ENCODE measurements around the gene RHAG.

RHAG gene

GRCh38 chr6:49576618-49577017 lies 60.0 kb downstream of the RHAG start:
- no peaks in the 10 kb centered on the region for H3K36me3 ChIP-seq (ENCODE audit: control insufficient read depth, insufficient read depth, low read length)
- no peaks in the 10 kb centered on the region for H3K27me3 ChIP-seq (replicated peaks; ENCODE audit: control insufficient read depth, insufficient read depth, low read length, poor library complexity, severe bottlenecking)
- H3K9me3 ChIP-seq (ENCODE audit: control insufficient read depth, low read length): no peaks in the 10 kb centered on the region
- no peak for DNase-seq
- no peak overlapping the region for H3K27ac ChIP-seq (ENCODE audit: insufficient read depth, low read length, poor library complexity, severe bottlenecking)
- no peaks in the 10 kb centered on the region for H3K4me1 ChIP-seq (ENCODE audit: control insufficient read depth, insufficient read depth, low read length, poor library complexity, severe bottlenecking)
- no peak overlapping the region for H3K4me3 ChIP-seq (ENCODE audit: insufficient read depth, low read depth, low read length, poor library complexity, severe bottlenecking)

GRCh38 chr6:49570474-49571079 lies 66.1 kb downstream of the RHAG start:
- Histone ChIP-seq H3K4me3 (ENCODE audit: insufficient read depth, low read depth, low read length, poor library complexity, severe bottlenecking) (no peak overlapping the region), H3K36me3 (ENCODE audit: control insufficient read depth, insufficient read depth, low read length) (no peaks in the 10 kb centered on the region), H3K9me3 (ENCODE audit: control insufficient read depth, low read length) (no peaks in the 10 kb centered on the region), H3K27me3 (replicated peaks; ENCODE audit: control insufficient read depth, insufficient read depth, low read length, poor library complexity, severe bottlenecking) (no peaks in the 10 kb centered on the region), H3K27ac (ENCODE audit: insufficient read depth, low read length, poor library complexity, severe bottlenecking) (no peak overlapping the region), H3K4me1 (ENCODE audit: control insufficient read depth, insufficient read depth, low read length, poor library complexity, severe bottlenecking) (no peaks in the 10 kb centered on the region)
- no peak for DNase-seq

GRCh38 chr6:49565855-49566254 lies 70.8 kb downstream of the RHAG start:
- DNase-seq: no peak
- Histone ChIP-seq H3K27me3 (replicated peaks; ENCODE audit: control insufficient read depth, insufficient read depth, low read length, poor library complexity, severe bottlenecking) (no peaks in the 10 kb centered on the region), H3K27ac (ENCODE audit: insufficient read depth, low read length, poor library complexity, severe bottlenecking) (no peak overlapping the region), H3K36me3 (ENCODE audit: control insufficient read depth, insufficient read depth, low read length) (no peaks in the 10 kb centered on the region), H3K4me1 (ENCODE audit: control insufficient read depth, insufficient read depth, low read length, poor library complexity, severe bottlenecking) (no peaks in the 10 kb centered on the region), H3K4me3 (ENCODE audit: insufficient read depth, low read depth, low read length, poor library complexity, severe bottlenecking) (no peak overlapping the region), H3K9me3 (ENCODE audit: control insufficient read depth, low read length) (no peaks in the 10 kb centered on the region)

GRCh38 chr6:49565261-49565660 lies 71.4 kb downstream of the RHAG start:
- Histone ChIP-seq H3K9me3 (ENCODE audit: control insufficient read depth, low read length) (no peaks in the 10 kb centered on the region), H3K4me1 (ENCODE audit: control insufficient read depth, insufficient read depth, low read length, poor library complexity, severe bottlenecking) (no peaks in the 10 kb centered on the region), H3K27me3 (replicated peaks; ENCODE audit: control insufficient read depth, insufficient read depth, low read length, poor library complexity, severe bottlenecking) (no peaks in the 10 kb centered on the region), H3K4me3 (ENCODE audit: insufficient read depth, low read depth, low read length, poor library complexity, severe bottlenecking) (no peak overlapping the region), H3K27ac (ENCODE audit: insufficient read depth, low read length, poor library complexity, severe bottlenecking) (no peak overlapping the region), H3K36me3 (ENCODE audit: control insufficient read depth, insufficient read depth, low read length) (no peaks in the 10 kb centered on the region)
- DNase-seq: no peak

- H3K4me3 ChIP-seq (ENCODE audit: insufficient read depth, low read depth, low read length, poor library complexity, severe bottlenecking): no peak overlapping the region
- H3K27ac ChIP-seq (ENCODE audit: insufficient read depth, low read length, poor library complexity, severe bottlenecking): no peak overlapping the region
- no peaks in the 10 kb centered on the region for H3K36me3 ChIP-seq (ENCODE audit: control insufficient read depth, insufficient read depth, low read length)
- H3K4me1 ChIP-seq (ENCODE audit: control insufficient read depth, insufficient read depth, low read length, poor library complexity, severe bottlenecking): no peaks in the 10 kb centered on the region
- H3K9me3 ChIP-seq (ENCODE audit: control insufficient read depth, low read length): no peaks in the 10 kb centered on the region
- H3K27me3 ChIP-seq (replicated peaks; ENCODE audit: control insufficient read depth, insufficient read depth, low read length, poor library complexity, severe bottlenecking): no peaks in the 10 kb centered on the region
- no peak for DNase-seq
Measured at GRCh38 chr6:49564552-49564951, 72.1 kb downstream of the RHAG start.

- H3K27me3 ChIP-seq (replicated peaks; ENCODE audit: control insufficient read depth, insufficient read depth, low read length, poor library complexity, severe bottlenecking): no peaks in the 10 kb centered on the region
- H3K4me1 ChIP-seq (ENCODE audit: control insufficient read depth, insufficient read depth, low read length, poor library complexity, severe bottlenecking): no peaks in the 10 kb centered on the region
- no peak overlapping the region for H3K4me3 ChIP-seq (ENCODE audit: insufficient read depth, low read depth, low read length, poor library complexity, severe bottlenecking)
- H3K27ac ChIP-seq (ENCODE audit: insufficient read depth, low read length, poor library complexity, severe bottlenecking): no peak overlapping the region
- H3K9me3 ChIP-seq (ENCODE audit: control insufficient read depth, low read length): no peaks in the 10 kb centered on the region
- no peaks in the 10 kb centered on the region for H3K36me3 ChIP-seq (ENCODE audit: control insufficient read depth, insufficient read depth, low read length)
- no peak for DNase-seq
Measured at GRCh38 chr6:49563006-49563886, 73.4 kb downstream of the RHAG start.

- Histone ChIP-seq H3K4me3 (ENCODE audit: insufficient read depth, low read depth, low read length, poor library complexity, severe bottlenecking) (no peak overlapping the region), H3K27ac (ENCODE audit: insufficient read depth, low read length, poor library complexity, severe bottlenecking) (no peak overlapping the region), H3K4me1 (ENCODE audit: control insufficient read depth, insufficient read depth, low read length, poor library complexity, severe bottlenecking) (no peaks in the 10 kb centered on the region), H3K27me3 (replicated peaks; ENCODE audit: control insufficient read depth, insufficient read depth, low read length, poor library complexity, severe bottlenecking) (no peaks in the 10 kb centered on the region), H3K36me3 (ENCODE audit: control insufficient read depth, insufficient read depth, low read length) (no peaks in the 10 kb centered on the region), H3K9me3 (ENCODE audit: control insufficient read depth, low read length) (no peaks in the 10 kb centered on the region)
- DNase-seq: no peak
Measured at GRCh38 chr6:49558238-49558637, 78.4 kb downstream of the RHAG start.

GRCh38 chr6:49557177-49557576 lies 79.5 kb downstream of the RHAG start:
- DNase-seq: no peak
- Histone ChIP-seq H3K36me3 (ENCODE audit: control insufficient read depth, insufficient read depth, low read length) (no peaks in the 10 kb centered on the region), H3K4me3 (ENCODE audit: insufficient read depth, low read depth, low read length, poor library complexity, severe bottlenecking) (no peak overlapping the region), H3K4me1 (ENCODE audit: control insufficient read depth, insufficient read depth, low read length, poor library complexity, severe bottlenecking) (no peaks in the 10 kb centered on the region), H3K27ac (ENCODE audit: insufficient read depth, low read length, poor library complexity, severe bottlenecking) (no peak overlapping the region), H3K27me3 (replicated peaks; ENCODE audit: control insufficient read depth, insufficient read depth, low read length, poor library complexity, severe bottlenecking) (no peaks in the 10 kb centered on the region), H3K9me3 (ENCODE audit: control insufficient read depth, low read length) (no peaks in the 10 kb centered on the region)

- no peak for DNase-seq
- Histone ChIP-seq H3K27ac (ENCODE audit: insufficient read depth, low read length, poor library complexity, severe bottlenecking) (no peak overlapping the region), H3K27me3 (replicated peaks; ENCODE audit: control insufficient read depth, insufficient read depth, low read length, poor library complexity, severe bottlenecking) (no peaks in the 10 kb centered on the region), H3K36me3 (ENCODE audit: control insufficient read depth, insufficient read depth, low read length) (no peaks in the 10 kb centered on the region), H3K4me1 (ENCODE audit: control insufficient read depth, insufficient read depth, low read length, poor library complexity, severe bottlenecking) (no peaks in the 10 kb centered on the region), H3K9me3 (ENCODE audit: control insufficient read depth, low read length) (no peaks in the 10 kb centered on the region), H3K4me3 (ENCODE audit: insufficient read depth, low read depth, low read length, poor library complexity, severe bottlenecking) (no peak overlapping the region)
Measured at GRCh38 chr6:49556429-49556837, 80.2 kb downstream of the RHAG start.

- no peaks in the 10 kb centered on the region for H3K27me3 ChIP-seq (replicated peaks; ENCODE audit: control insufficient read depth, insufficient read depth, low read length, poor library complexity, severe bottlenecking)
- H3K9me3 ChIP-seq (ENCODE audit: control insufficient read depth, low read length): no peaks in the 10 kb centered on the region
- H3K36me3 ChIP-seq (ENCODE audit: control insufficient read depth, insufficient read depth, low read length): no peaks in the 10 kb centered on the region
- H3K27ac ChIP-seq (ENCODE audit: insufficient read depth, low read length, poor library complexity, severe bottlenecking): no peak overlapping the region
- H3K4me3 ChIP-seq (ENCODE audit: insufficient read depth, low read depth, low read length, poor library complexity, severe bottlenecking): no peak overlapping the region
- no peak for DNase-seq
- H3K4me1 ChIP-seq (ENCODE audit: control insufficient read depth, insufficient read depth, low read length, poor library complexity, severe bottlenecking): no peaks in the 10 kb centered on the region
Measured at GRCh38 chr6:49555951-49556350, 80.7 kb downstream of the RHAG start.

All from effector memory CD4-positive, alpha-beta T cell (primary cell).